H9 (cell line): ENCODE measurements around the gene HSD3B1. TPM values are rescaled to one million over a fixed set of nuclear protein-coding genes. Genes with fewer than 3 reads are reported as not detected.

Source experiments
- DNase-seq: peaks from one replicate; pipeline ENCODE4 v3.0.0-alpha.2; 2017
- H2AFZ ChIP-seq: one replicate; pipeline ENCODE4 v1.6.1; 2013; ENCODE audit warnings: mild to moderate bottlenecking, low read length, control low read depth, moderate library complexity
- H2AK5ac ChIP-seq: 2 replicates; pipeline ENCODE4 v1.6.1; 2013; ENCODE audit warnings: low read length, control low read depth, mixed read lengths; ENCODE audit not compliant: insufficient read length
- H2BK120ac ChIP-seq: one replicate; pipeline ENCODE4 v1.6.1; 2013; ENCODE audit warnings: low read depth, mild to moderate bottlenecking, low read length, control low read depth, inconsistent platforms; ENCODE audit not compliant: poor library complexity, severe bottlenecking
- H2BK12ac ChIP-seq: 2 replicates; pipeline ENCODE4 v1.6.1; 2013; ENCODE audit warnings: low read length, control low read depth, mixed read lengths, low read depth; ENCODE audit not compliant: insufficient read length
- H2BK15ac ChIP-seq: 2 replicates; pipeline ENCODE4 v1.6.1; 2013; ENCODE audit warnings: low read depth, low read length, control low read depth
- H2BK20ac ChIP-seq: one replicate; pipeline ENCODE4 v1.6.1; 2013; ENCODE audit warnings: low read depth, mild to moderate bottlenecking, low read length, control low read depth, inconsistent platforms; ENCODE audit not compliant: poor library complexity, severe bottlenecking
- H2BK5ac ChIP-seq: 2 replicates; pipeline ENCODE4 v1.6.1; 2013; ENCODE audit warnings: low read length, control low read depth, mixed read lengths; ENCODE audit not compliant: insufficient read length
- H3K14ac ChIP-seq: 2 replicates; pipeline ENCODE4 v1.6.1; 2013; ENCODE audit warnings: low read length, control low read depth; ENCODE audit not compliant: insufficient read depth
- H3K18ac ChIP-seq: 2 replicates; pipeline ENCODE4 v1.6.1; 2013; ENCODE audit warnings: low read depth, mild to moderate bottlenecking, mixed read lengths, low read length, control low read depth; ENCODE audit not compliant: insufficient read length
- H3K23ac ChIP-seq: 2 replicates; pipeline ENCODE4 v1.6.1; 2013; ENCODE audit warnings: low read length, control low read depth, mixed read lengths, low read depth; ENCODE audit not compliant: insufficient read length
- H3K23me2 ChIP-seq: 2 replicates; pipeline ENCODE4 v1.6.1; 2013; ENCODE audit warnings: low read depth, mild to moderate bottlenecking, mixed read lengths, low read length, control low read depth; ENCODE audit not compliant: insufficient read length, poor library complexity, severe bottlenecking
- H3K27ac ChIP-seq: 2 replicates; pipeline ENCODE4 v1.5.1; 2013; ENCODE audit warnings: low read length, control low read depth, mixed read lengths, low read depth; ENCODE audit not compliant: insufficient read length
- H3K27me3 ChIP-seq: 2 replicates; pipeline ENCODE4 v1.6.1; 2013; ENCODE audit warnings: low read length, control low read depth, inconsistent platforms; ENCODE audit not compliant: insufficient read depth
- H3K4ac ChIP-seq: 2 replicates; pipeline ENCODE4 v1.6.1; 2013; ENCODE audit warnings: low read depth, mild to moderate bottlenecking, control low read depth, inconsistent platforms, low read length, moderate library complexity
- H3K4me1 ChIP-seq: 2 replicates; pipeline ENCODE4 v1.6.1; 2013; ENCODE audit warnings: low read length, control low read depth, inconsistent platforms; ENCODE audit not compliant: insufficient read depth
- H3K4me2 ChIP-seq: 2 replicates; pipeline ENCODE4 v1.6.1; 2013; ENCODE audit warnings: low read length, control low read depth, mixed read lengths; ENCODE audit not compliant: insufficient read length, insufficient read depth
- H3K56ac ChIP-seq: 2 replicates; pipeline ENCODE4 v1.6.1; 2013; ENCODE audit warnings: low read depth, mild to moderate bottlenecking, mixed read lengths, low read length, control low read depth; ENCODE audit not compliant: insufficient read length
- H3K79me1 ChIP-seq: 2 replicates; pipeline ENCODE4 v1.6.1; 2013; ENCODE audit warnings: low read depth, mild to moderate bottlenecking, moderate library complexity, low read length, control low read depth, inconsistent platforms; ENCODE audit not compliant: insufficient read depth, poor library complexity, severe bottlenecking
- H3K79me2 ChIP-seq: 2 replicates; pipeline ENCODE4 v1.6.1; 2013; ENCODE audit warnings: low read length, control low read depth, inconsistent platforms; ENCODE audit not compliant: insufficient read depth
- H3K9ac ChIP-seq: 2 replicates; pipeline ENCODE4 v1.6.1; 2013; ENCODE audit warnings: low read length, control low read depth, mixed read lengths; ENCODE audit not compliant: insufficient read length; ENCODE audit errors: extremely low read depth
- H3K9me3 ChIP-seq: one replicate; pipeline ENCODE4 v1.6.1; 2013; ENCODE audit warnings: low read depth, low read length, inconsistent platforms; ENCODE audit not compliant: control insufficient read depth
- H3T11ph ChIP-seq: one replicate; pipeline ENCODE4 v1.6.1; 2013; ENCODE audit warnings: mild to moderate bottlenecking, low read length, control low read depth, inconsistent platforms
- H4K20me1 ChIP-seq: one replicate; pipeline ENCODE4 v1.6.1; 2013; ENCODE audit not compliant: control insufficient read depth, insufficient read length, insufficient read depth
- H4K5ac ChIP-seq: 2 replicates; pipeline ENCODE4 v1.6.1; 2013; ENCODE audit warnings: low read depth, mild to moderate bottlenecking, mixed read lengths, low read length, control low read depth; ENCODE audit not compliant: insufficient read length
- H4K8ac ChIP-seq: replicated peaks from 2 replicates; pipeline ENCODE4 v1.6.1; 2013; ENCODE audit warnings: low read length, control low read depth, mixed read lengths, low read depth; ENCODE audit not compliant: insufficient read length
- H4K91ac ChIP-seq: 2 replicates; pipeline ENCODE4 v1.6.1; 2013; ENCODE audit warnings: low read depth, mild to moderate bottlenecking, moderate library complexity, mixed read lengths, low read length, control low read depth; ENCODE audit not compliant: insufficient read length
- H3K27ac Mint-ChIP-seq, 3 experiments: 2 replicates in 2 of 3; 3 replicates in 1 of 3; pipeline ENCODE4 v1.8.0; 2020 to 2021; ENCODE audit warnings: mixed read lengths in 3 of 3, mild to moderate bottlenecking in 1 of 3, moderate library complexity in 1 of 3
- H3K27me3 Mint-ChIP-seq: 2 replicates; pipeline ENCODE4 v1.8.0; 2021; ENCODE audit warnings: low read depth, mild to moderate bottlenecking, moderate library complexity, mixed read lengths
- H3K36me3 Mint-ChIP-seq, 3 experiments: 2 replicates in 2 of 3; 3 replicates in 1 of 3; pipeline ENCODE4 v1.8.0; 2020 to 2021; ENCODE audit warnings: low read depth in 3 of 3, mixed read lengths in 3 of 3; ENCODE audit not compliant: insufficient read depth in 1 of 3
- H3K4me1 Mint-ChIP-seq, 2 experiments: 2 replicates each; pipeline ENCODE4 v1.8.0; 2020; ENCODE audit warnings: mixed read lengths in 2 of 2
- H3K4me3 Mint-ChIP-seq, 2 experiments: 2 replicates in 1 of 2; 3 replicates in 1 of 2; pipeline ENCODE4 v1.8.0; 2020 to 2021; ENCODE audit warnings: mild to moderate bottlenecking in 2 of 2, mixed read lengths in 2 of 2, moderate library complexity in 1 of 2
- H3K9me3 Mint-ChIP-seq, 2 experiments: 2 replicates in 1 of 2; 3 replicates in 1 of 2; pipeline ENCODE4 v1.8.0; 2020; ENCODE audit warnings: mild to moderate bottlenecking in 2 of 2, mixed read lengths in 2 of 2, moderate library complexity in 1 of 2
- WGBS: extraction: QIAGEN DNeasy Blood & Tissue Kit; methylation state at CpG from one replicate; pipeline ENCODE4 v1.1.7; 2013; ENCODE audit warnings: missing lambda C conversion rate, low lambda C conversion rate, mixed read lengths; ENCODE audit not compliant: insufficient read length; ENCODE audit errors: extremely low coverage; 5-methylcytosine and 5-hydroxymethylcytosine counted together
- total RNA-seq: library from RNA; stranded (reverse); gene quantifications from 2 replicates; pipeline ENCODE4 v1.2.1, GENCODE V29; 2021
- TF ChIP-seq, protein P1 (sequence below): fragments of 200-600 bp; sonication (generic); conservative IDR thresholded peaks from 3 replicates; pipeline ENCODE4 v1.8.0; 2021; ENCODE audit warnings: antibody characterized with exemption, mild to moderate bottlenecking

Gene HSD3B1
- total RNA-seq, 1 experiment from 2014 or later = not detected

GRCh38 chr1:119549719-119550132 is 42.7 kb downstream of the HSD3B1 start:
- H3K79me2 ChIP-seq = no peaks in the 10 kb centered on the region
- Mint-ChIP-seq H3K36me3 (no peaks in the 10 kb centered on the region), H3K27ac (peak overlapping the region in 1 of 3 experiments; percentile 3; a peak in 1 of 7 replicates), H3K9me3 (no peaks in the 10 kb centered on the region), H3K27me3 (no peaks in the 10 kb centered on the region), H3K4me1 (peaks cover 6 to 18% of the 10 kb centered on the region in 2 experiments), H3K4me3 (no peak overlapping the region)
- no peak overlapping the region for H3K23ac ChIP-seq
- no peak overlapping the region for H2BK5ac ChIP-seq
- WGBS = no CpG with 5 or more reads among the region's 4 CpGs
- H3K56ac ChIP-seq = no peak overlapping the region
- H4K5ac ChIP-seq = no peak overlapping the region
- no peak overlapping the region for H4K8ac ChIP-seq
- H3K79me1 ChIP-seq = no peaks in the 10 kb centered on the region
- H4K91ac ChIP-seq = no peak overlapping the region
- no peak overlapping the region for H3K14ac ChIP-seq
- H2AFZ ChIP-seq = no peak overlapping the region
- no peaks in the 10 kb centered on the region for H3K23me2 ChIP-seq
- H3T11ph ChIP-seq = no peak overlapping the region
- no peak overlapping the region for H2BK20ac ChIP-seq
- no peak overlapping the region for H2AK5ac ChIP-seq
- no peaks in the 10 kb centered on the region for H4K20me1 ChIP-seq
- peak; percentile 81 for DNase-seq
- no peak overlapping the region for H3K27ac ChIP-seq
- H2BK120ac ChIP-seq = no peak overlapping the region
- no peaks in the 10 kb centered on the region for H3K9me3 ChIP-seq
- no peak overlapping the region for H3K9ac ChIP-seq
- no peaks in the 10 kb centered on the region for H3K4me1 ChIP-seq
- no peak overlapping the region for H3K18ac ChIP-seq
- H3K4ac ChIP-seq = no peak overlapping the region
- no peaks in the 10 kb centered on the region for H3K27me3 ChIP-seq
- H2BK15ac ChIP-seq = no peak overlapping the region
- no peak overlapping the region for H3K4me2 ChIP-seq
- TF ChIP-seq, protein P1, sequence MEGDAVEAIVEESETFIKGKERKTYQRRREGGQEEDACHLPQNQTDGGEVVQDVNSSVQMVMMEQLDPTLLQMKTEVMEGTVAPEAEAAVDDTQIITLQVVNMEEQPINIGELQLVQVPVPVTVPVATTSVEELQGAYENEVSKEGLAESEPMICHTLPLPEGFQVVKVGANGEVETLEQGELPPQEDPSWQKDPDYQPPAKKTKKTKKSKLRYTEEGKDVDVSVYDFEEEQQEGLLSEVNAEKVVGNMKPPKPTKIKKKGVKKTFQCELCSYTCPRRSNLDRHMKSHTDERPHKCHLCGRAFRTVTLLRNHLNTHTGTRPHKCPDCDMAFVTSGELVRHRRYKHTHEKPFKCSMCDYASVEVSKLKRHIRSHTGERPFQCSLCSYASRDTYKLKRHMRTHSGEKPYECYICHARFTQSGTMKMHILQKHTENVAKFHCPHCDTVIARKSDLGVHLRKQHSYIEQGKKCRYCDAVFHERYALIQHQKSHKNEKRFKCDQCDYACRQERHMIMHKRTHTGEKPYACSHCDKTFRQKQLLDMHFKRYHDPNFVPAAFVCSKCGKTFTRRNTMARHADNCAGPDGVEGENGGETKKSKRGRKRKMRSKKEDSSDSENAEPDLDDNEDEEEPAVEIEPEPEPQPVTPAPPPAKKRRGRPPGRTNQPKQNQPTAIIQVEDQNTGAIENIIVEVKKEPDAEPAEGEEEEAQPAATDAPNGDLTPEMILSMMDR = peak; percentile 86
- H2BK12ac ChIP-seq = no peak overlapping the region
